Left ventricle myocardium inferior (tissue), 1 donor: ENCODE data around the gene PIK3CA. TPM values are rescaled to one million over a fixed set of nuclear protein-coding genes. Genes with fewer than 3 reads are reported as not detected.
"Not testable (repeated sequence)": the region's sequence is repeated elsewhere in the genome, so short reads cannot be mapped to it uniquely, and the experiment has no call there.

Experiments used
- DNase-seq: peaks from one replicate; pipeline ENCODE4 v3.0.0-alpha.2; 2020
- H3K27ac ChIP-seq: fragments of 200-600 bp; replicated peaks from 2 replicates; pipeline ENCODE4 v1.8.0; 2021
- H3K27me3 ChIP-seq: fragments of 200-600 bp; 2 replicates; pipeline ENCODE4 v1.8.0; 2021; ENCODE audit warnings: low read depth
- H3K36me3 ChIP-seq: fragments of 200-600 bp; 2 replicates; pipeline ENCODE4 v1.8.0; 2021
- H3K4me1 ChIP-seq: fragments of 200-600 bp; 2 replicates; pipeline ENCODE4 v1.8.0; 2021
- H3K4me3 ChIP-seq: fragments of 200-600 bp; 2 replicates; pipeline ENCODE4 v1.8.0; 2021; ENCODE audit warnings: mild to moderate bottlenecking, moderate library complexity
- H3K9me3 ChIP-seq: fragments of 200-600 bp; replicated peaks from 2 replicates; pipeline ENCODE4 v1.8.0; 2021
- intact Hi-C: fragments of 100-400 bp; cut with micrococcal nuclease; formaldehyde crosslinking; loops from one replicate; pipeline ENCODE4 v1.11.0; 2022
- total RNA-seq: library from RNA; stranded (reverse); fragmentation: NEBNext Ultra II Directional; extraction: Animal tissue kit (Norgen Biotek cat#: 25700); gene quantifications from one replicate; pipeline ENCODE4 v1.2.1, GENCODE V29; 2021
- TF ChIP-seq, protein P1 (sequence below): fragments of 200-600 bp; IDR thresholded peaks from 2 replicates; pipeline ENCODE4 v1.8.0; 2021; ENCODE audit warnings: antibody characterized with exemption, mild to moderate bottlenecking, borderline replicate concordance
- donor health status: DM: no; HTN: yes; CAD: no; lungs with severe emphysema.

The PIK3CA gene
- total RNA-seq, 1 donor from 2014 or later: 19.6 TPM

DNA sequence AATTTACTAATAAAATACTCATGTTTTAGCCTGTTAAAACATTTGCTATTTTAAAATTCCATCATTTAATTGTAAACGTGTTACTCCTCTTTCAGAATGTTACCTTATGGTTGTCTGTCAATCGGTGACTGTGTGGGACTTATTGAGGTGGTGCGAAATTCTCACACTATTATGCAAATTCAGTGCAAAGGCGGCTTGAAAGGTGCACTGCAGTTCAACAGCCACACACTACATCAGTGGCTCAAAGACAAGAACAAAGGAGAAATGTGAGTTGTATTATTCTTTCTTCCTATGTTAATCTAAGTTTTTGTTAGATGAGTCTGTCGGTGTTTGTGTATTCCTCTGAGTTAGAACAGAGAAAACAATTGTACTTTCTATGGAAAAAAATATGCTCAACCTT, 81.0 kb downstream of the PIK3CA start:
- H3K27ac ChIP-seq: no peak overlapping the region
- no peak for DNase-seq
- no peaks in the 10 kb centered on the region for H3K27me3 ChIP-seq
- peaks cover 75% of the 10 kb centered on the region for H3K36me3 ChIP-seq
- intact Hi-C loops: no loop called here
- TF ChIP-seq, protein P1, sequence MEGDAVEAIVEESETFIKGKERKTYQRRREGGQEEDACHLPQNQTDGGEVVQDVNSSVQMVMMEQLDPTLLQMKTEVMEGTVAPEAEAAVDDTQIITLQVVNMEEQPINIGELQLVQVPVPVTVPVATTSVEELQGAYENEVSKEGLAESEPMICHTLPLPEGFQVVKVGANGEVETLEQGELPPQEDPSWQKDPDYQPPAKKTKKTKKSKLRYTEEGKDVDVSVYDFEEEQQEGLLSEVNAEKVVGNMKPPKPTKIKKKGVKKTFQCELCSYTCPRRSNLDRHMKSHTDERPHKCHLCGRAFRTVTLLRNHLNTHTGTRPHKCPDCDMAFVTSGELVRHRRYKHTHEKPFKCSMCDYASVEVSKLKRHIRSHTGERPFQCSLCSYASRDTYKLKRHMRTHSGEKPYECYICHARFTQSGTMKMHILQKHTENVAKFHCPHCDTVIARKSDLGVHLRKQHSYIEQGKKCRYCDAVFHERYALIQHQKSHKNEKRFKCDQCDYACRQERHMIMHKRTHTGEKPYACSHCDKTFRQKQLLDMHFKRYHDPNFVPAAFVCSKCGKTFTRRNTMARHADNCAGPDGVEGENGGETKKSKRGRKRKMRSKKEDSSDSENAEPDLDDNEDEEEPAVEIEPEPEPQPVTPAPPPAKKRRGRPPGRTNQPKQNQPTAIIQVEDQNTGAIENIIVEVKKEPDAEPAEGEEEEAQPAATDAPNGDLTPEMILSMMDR: no peak
- H3K9me3 ChIP-seq: no peaks in the 10 kb centered on the region
- no peak overlapping the region for H3K4me3 ChIP-seq
- no peaks in the 10 kb centered on the region for H3K4me1 ChIP-seq

DNA sequence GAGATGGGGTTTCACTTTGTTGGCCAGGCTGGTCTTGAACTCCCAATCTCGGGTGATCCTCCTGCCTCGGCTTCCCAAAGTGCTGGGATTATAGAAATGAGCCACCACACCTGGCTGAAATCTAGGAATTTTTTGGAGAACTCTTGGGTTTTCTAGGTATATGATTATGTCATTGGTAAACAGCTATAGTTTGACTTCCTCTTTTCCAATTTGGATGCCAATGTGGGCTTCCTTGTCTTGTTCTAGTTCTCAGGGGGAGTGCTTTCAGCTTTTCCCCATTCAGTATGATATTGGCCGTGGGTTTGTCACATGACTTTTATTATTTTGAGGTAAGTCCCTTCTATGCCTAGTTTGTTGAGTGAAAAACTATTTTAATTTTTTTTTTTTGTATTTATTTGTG, 84.9 kb downstream of the PIK3CA start:
- H3K27me3 ChIP-seq: no peaks in the 10 kb centered on the region
- H3K9me3 ChIP-seq: no peaks in the 10 kb centered on the region
- TF ChIP-seq, protein P1: no peak
- H3K36me3 ChIP-seq: peaks cover 57% of the 10 kb centered on the region
- DNase-seq: no peak
- H3K27ac ChIP-seq: no peak overlapping the region
- peaks cover 9% of the 10 kb centered on the region for H3K4me1 ChIP-seq
- intact Hi-C loops: no loop called here
- H3K4me3 ChIP-seq: no peak overlapping the region

DNA sequence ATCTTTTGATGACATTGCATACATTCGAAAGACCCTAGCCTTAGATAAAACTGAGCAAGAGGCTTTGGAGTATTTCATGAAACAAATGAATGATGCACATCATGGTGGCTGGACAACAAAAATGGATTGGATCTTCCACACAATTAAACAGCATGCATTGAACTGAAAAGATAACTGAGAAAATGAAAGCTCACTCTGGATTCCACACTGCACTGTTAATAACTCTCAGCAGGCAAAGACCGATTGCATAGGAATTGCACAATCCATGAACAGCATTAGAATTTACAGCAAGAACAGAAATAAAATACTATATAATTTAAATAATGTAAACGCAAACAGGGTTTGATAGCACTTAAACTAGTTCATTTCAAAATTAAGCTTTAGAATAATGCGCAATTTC, 86.0 kb downstream of the PIK3CA start:
- no peak overlapping the region for H3K27ac ChIP-seq
- intact Hi-C loops: no loop called here
- peaks cover 9% of the 10 kb centered on the region for H3K4me1 ChIP-seq
- no peaks in the 10 kb centered on the region for H3K27me3 ChIP-seq
- H3K9me3 ChIP-seq: no peaks in the 10 kb centered on the region
- TF ChIP-seq, protein P1: no peak
- no peak overlapping the region for H3K4me3 ChIP-seq
- DNase-seq: no peak
- peaks cover 51% of the 10 kb centered on the region for H3K36me3 ChIP-seq

DNA sequence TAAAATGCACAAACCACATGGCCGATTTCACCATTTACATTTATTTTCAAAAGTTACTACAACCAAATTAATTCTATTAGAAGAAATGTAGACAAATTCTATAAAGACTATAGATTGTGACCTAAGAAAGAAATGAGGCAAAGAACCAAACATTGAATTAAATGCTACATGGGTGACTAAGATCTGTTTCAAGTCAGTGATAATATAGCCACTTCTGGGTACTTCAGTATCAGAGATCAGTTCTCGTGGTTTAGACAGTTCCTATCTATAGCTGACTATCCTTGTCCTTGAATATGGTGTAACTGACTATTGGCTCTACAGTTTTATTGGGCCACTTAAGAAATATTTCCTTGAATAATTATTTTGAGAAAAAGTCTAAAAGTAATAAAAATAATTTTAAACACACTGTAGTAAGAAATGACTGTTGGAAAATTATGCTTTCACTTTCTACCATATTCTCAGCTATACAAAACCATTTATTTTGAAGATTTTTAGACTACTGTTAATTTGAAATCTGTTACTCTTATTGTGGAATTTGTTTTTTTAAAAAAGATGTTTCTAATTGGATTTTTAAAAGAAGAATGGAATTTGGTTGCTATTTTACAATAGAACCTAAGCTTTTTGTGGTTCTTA, 88.6 kb downstream of the PIK3CA start:
- TF ChIP-seq, protein P1: no peak
- Histone ChIP-seq H3K4me3 (no peak overlapping the region), H3K9me3 (no peaks in the 10 kb centered on the region), H3K27me3 (no peaks in the 10 kb centered on the region), H3K36me3 (peaks cover 25% of the 10 kb centered on the region), H3K4me1 (peaks cover 9% of the 10 kb centered on the region), H3K27ac (no peak overlapping the region)
- intact Hi-C loops: no loop called here
- DNase-seq: no peak

DNA sequence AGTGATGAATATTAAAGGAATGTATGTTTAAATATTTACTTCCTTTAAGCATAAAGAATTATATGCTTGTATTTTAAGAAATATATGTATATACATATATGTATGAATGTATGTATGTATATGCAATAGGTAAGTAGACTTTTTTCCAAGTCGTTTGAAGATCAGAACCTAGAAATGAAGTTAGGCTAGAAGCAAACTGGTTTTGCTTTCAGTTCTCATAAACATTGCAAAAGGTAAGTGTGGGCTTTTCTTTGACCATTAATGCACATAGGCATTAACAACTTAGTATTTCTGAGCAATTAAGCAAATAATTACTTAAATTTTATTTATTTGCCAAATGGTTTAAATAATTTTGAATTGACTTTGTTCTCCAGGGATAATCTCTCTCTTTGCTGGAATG, 92.1 kb downstream of the PIK3CA start:
- H3K36me3 ChIP-seq: peaks cover 17% of the 10 kb centered on the region
- H3K4me3 ChIP-seq, intact Hi-C loops, H3K27ac ChIP-seq, H3K9me3 ChIP-seq, H3K27me3 ChIP-seq, DNase-seq, H3K4me1 ChIP-seq: not testable (repeated sequence)

DNA sequence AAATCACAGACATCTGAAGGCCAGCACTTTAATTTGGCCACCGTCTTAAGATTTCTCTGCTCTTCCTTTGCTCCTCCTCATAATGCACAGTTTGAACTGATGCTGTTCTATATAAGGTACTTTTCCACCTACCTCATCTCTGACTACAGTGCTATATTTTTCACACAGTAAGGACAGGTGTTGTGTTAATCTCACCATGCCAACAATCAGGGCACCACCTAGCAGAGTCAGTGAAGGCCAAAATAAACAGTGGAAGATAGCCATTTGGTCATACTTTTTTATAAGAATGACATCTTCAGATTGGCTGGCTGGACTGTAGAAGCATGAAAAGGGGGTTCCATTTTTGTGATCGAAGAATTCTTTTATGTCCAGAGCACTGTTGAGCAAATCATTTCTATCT, 94.7 kb downstream of the PIK3CA start:
- H3K36me3 ChIP-seq: peaks cover 14% of the 10 kb centered on the region
- H3K4me1 ChIP-seq, H3K9me3 ChIP-seq, H3K27me3 ChIP-seq, H3K27ac ChIP-seq, intact Hi-C loops, H3K4me3 ChIP-seq, DNase-seq: not testable (repeated sequence)

DNA sequence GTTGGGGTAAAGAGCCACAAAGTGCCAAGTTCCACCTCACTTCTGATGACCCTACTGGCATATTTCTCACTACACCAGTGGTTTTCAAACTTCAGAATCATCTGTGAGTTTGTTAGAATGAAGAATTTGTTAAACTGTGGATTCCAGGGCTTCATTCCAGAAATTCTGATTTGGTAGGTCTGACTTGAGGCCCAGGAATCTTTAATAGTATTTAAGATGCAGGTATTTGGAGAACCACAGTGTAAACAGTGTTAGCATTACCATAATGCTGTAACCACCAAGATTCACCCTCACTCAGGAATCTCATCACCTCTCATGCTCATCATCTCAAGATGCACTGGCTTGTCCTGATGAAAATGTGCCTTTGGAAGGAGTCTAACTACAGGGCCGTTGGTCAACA, 96.7 kb downstream of the PIK3CA start:
- Histone ChIP-seq H3K4me1 (no peaks in the 10 kb centered on the region), H3K27me3 (no peaks in the 10 kb centered on the region), H3K9me3 (no peaks in the 10 kb centered on the region), H3K4me3 (no peak overlapping the region), H3K27ac (no peak overlapping the region), H3K36me3 (peaks cover 20% of the 10 kb centered on the region)
- DNase-seq: no peak
- TF ChIP-seq, protein P1: no peak
- intact Hi-C loops: no loop called here
